ENCODE data around the gene ZNF341.

ZNF341 gene

DNA sequence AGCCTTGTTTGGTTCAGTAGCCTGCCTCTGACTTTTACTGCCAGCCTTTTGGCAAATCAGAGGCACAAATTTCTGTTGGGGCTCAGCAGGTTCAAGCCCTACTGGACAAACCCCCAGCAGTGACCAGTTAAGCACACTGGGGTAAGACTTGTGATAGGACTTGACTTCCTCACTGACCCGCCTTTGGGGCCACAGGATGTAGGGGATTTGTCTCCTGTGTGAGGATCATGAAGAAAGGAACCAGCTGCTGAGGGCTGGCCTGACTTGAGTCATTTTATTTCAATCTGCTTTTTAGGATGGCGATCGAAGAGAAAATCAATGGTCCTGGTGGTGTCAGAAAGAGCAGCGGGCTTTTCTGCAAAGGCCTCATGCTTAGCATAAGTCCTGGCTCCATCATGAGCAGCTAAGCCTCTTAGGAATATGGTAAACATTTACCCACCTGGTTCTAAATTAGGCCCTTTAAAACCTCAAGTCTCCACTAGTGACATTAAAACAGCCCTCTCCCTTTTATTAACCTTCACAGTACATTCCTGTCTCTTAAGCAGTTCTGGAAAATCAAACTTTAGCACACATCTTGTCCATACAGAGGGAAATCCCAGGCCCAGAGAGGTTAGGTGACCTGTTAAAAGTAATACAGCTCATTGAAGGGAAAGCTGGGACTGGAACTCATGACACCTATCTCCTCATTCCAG lies 96.0 kb downstream of the ZNF341 start:
- DNase-seq = no peak

DNA sequence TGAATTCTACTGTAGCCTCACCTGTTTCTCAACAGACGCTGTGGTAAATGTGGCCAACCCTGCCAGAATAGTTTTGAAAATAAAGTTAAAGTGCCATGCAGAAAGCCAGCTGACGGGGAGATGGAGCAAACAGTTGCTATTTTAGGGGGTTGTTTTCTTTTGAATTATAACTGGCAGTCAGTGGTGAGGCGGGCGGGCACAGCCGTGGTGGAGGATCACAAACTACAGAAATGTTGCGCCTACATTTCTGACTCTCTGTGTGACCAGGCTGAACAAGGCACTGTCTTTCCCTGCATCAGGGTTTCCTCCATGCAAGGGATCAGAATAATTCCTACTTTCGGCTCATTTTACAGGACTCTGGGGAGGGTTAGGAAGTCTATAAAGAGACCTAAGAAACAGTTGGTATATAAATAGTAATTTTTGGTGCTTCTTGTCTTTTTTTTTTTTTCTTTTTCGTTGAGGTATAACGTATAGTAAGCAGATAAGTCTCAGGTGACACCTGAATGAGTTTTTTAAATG lies 96.6 kb downstream of the ZNF341 start:
- no peak for DNase-seq

DNA sequence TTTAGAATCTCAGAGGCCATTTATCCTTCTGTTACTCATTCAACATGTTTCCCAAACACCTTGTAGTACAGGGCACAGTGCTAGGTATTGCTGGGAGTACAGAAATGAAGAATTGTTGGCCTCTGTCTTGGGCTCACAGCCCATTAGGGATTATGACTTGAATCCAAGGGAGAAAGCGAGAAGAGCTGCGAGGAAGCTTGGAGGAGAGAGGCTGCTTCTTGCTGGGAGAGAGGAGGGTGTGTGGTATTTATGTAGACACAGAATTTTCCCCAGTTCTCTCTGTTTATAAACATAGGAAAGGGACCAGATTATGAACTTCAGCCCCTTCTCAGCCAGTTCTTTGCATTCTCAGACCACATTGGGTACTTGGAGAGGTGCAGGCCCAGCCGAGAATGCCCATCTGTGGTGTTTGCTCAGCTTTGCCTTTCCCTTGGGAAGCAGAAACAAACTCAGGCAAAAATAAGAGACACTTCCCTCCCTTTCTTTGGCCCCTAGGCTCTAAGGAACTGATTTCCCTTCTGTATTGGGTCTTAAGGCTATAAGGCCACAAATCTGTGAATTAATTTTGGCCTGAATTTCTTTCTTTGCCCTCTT lies 97.3 kb downstream of the ZNF341 start:
- DNase-seq = no peak

DNA sequence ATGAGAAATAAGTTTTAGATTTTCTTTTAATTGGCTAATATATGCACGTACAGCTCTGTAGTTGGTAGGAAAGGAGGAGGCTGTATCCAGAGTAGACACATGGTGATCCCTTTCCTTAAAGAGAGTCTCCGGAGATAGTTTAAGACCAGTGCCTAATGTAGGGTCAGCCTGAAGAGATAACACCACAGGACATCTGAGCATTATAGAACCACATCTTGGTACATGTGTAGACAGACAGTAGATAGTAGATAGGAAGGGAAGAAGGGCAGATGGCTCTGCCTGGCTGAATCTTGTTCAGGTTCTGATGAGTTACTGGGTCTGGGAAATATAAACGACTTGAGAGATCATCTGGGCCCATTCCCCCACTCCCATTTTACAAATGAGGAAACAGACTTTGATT lies 97.8 kb downstream of the ZNF341 start:
- no peak for DNase-seq

DNA sequence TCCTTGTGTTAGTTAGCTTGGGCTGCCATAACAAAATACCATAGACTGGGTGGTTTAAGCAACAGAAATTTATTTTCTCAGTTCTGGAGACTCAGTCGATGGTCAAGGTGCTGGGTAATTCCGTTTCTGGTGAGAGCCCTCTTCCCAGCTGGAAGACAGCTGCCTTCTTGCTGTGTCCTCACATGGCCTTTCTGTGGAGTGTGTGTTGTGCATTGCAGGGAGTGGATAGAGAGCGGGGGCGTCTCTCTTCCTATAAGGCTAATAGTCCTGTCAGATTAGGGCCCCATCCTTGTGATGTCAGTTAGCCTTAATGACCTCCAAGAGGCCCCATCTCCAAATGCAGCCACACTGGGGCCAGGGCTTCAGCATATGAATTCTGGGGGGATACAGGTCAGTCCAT lies 98.6 kb downstream of the ZNF341 start:
- DNase-seq = no peak

DNA sequence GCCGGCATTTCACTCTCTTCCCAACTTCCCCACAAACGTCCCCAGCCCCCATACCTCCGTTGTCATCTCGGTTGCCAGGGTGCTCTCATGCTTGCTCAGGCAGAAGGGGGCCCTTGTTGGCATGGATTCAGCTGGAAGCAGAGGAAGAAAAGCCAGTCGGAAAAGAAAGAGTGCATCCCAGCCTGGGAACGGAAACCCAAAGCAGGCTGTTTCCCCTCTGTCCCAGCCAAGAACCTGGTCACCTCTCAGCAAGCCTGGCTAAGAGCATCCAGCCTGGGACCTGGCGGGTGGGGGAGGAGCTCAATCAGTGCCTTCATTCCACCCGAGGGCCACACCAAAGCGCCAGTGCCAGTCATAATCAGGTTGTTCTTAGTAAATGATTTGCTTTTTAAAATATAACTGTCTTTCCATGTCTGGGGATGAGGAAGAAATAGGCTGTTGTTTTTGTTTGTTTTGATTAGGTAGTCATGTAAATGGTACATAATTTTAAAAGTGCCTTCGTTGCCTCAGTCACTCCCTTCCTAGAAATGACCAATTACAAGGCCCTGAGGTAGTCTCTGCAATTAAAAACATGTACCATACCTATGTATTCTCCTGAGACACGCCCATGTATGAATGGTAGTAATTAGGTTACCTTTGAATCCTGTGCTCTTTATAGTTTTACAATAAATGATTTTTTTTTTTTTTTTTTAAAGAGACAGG lies 100.5 kb downstream of the ZNF341 start:
- no peak for DNase-seq

DNA sequence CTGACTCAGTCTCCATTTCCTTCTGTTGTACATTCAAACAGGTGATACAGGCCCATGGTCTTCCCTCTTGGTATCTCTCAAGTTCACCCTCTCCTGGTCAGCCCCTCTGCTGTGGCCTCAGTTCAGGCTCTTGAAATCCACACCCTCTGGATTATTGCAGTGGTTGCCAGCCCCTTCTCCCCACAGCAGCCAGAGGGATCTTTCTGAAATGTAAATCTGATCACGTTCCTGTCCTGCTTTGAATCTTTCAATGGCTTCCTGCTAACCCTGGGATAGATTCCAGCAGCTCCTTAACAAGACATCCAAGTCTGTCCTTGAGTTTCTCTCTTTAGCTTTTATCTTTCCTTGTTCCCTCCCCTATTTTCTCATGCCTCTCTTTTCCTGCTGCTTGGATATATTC lies 101.5 kb downstream of the ZNF341 start:
- DNase-seq = no peak

DNA sequence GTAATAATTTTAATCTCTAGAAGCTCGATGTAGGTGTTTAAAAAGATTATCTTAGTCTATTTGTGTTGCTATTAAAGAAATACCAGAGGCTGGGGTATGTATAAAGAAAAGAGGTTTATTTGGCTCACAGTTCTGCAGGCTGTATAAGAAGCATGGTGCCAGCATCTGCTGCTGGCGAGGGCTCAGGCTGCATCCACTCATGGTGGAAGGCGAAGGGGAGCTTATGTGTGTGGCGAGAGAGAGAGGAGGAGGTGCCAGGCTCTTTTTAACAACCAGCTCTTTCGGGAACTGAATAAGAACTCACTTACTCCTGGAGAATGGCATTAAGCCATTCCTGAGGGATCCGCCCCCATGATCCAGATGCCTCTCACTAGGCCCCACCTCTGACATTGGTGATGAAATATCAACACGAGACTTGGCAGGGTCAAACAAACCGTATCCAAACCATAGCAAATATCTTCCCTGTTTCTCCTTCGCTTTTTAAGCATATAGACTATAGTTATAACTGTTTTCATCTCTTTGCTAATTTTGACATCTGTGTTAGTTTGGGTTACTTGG lies 103.9 kb downstream of the ZNF341 start:
- no peak for DNase-seq

DNA sequence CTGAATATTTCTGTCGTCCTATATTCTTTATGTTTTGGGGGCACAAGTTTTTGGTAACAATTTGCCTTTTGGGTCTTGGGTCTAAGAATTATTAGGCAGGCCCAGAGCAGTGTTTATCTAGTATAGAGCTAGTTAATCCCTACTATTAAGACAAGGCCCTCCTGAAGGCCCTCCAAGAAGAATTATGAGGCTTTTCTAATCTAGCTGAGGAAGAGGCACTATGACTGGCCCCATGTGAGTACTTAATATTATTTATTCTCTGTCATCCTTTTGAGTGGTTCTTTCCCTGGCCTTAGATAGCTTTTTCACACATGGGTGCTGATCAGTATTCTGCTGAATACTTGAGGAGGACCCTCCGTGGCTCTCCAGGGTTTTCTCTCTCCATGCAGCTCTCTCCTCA lies 104.5 kb downstream of the ZNF341 start:
- no peak for DNase-seq

DNA sequence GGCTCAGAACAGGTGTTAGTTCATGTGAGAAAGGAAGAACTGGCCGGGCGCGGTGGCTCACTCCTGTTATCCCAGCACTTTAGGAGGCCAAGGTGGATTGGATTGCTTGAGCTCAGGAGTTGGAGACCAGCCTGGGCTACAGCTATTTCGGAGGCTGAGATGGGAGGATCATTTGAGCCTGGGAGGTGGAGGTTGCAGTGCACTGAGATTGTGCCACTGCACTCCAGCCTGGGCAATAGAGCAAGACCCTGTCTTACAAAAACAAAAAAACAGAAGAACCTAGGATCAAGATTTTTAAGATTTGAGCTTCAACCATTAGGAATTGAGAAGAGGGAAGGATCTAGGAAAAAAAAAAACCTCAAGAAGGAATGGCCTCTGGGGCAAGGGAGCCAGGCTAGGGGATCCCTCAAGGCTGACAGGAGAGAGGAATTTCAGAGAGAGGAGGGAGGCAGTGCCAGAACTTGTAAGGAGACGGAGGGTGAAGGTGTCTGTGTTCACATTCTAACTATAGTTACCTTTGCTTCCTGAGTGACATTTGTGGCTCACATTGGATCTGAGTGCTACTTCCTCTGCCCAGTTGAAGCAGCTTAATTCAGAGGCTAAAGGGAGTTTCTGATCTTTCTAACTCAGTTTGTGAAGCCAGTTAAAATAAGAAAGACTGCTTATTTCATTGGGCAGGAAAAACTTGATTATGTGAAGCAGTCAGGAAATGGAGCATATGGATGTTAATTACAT lies 105.5 kb downstream of the ZNF341 start:
- no peak for DNase-seq

DNA sequence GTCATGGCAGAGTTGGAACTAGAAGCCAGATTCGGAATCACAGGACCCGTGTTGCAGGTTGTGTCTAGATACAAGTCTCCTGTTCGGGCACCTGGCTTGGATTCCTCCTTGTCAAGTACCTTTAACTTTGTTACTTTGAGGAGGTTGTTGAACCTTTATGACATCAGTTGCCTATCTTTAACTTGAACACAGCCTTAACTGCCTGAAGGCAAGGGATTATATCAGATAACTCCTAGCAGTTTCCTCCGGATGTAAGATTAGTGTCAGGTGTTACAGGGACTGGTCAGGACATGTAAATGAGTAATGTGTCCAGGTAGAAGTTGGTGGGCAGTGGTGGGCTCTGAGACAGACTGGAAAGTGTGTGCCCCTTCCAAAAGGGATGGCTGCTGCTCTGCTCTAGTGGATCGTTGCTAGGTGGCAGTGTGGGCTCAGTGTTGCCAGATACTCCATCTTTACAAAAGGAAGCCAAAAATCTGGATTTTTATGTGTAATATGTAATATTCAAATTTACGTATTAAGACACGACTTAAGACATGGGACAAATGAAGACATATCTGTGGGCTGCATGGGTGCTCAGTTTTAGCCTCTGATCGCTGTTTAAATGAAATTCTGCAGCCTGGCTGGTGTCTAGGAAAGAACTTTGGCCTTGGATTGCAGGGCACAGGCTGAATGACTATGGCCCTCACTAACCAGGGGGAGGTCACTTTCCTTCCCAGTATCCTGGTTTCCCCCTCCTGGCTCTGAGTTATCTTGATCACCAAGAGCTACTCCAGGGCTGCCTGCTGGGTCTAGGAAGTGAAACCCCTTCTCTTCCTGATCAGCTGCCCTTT lies 106.5 kb downstream of the ZNF341 start:
- no peak for DNase-seq

DNA sequence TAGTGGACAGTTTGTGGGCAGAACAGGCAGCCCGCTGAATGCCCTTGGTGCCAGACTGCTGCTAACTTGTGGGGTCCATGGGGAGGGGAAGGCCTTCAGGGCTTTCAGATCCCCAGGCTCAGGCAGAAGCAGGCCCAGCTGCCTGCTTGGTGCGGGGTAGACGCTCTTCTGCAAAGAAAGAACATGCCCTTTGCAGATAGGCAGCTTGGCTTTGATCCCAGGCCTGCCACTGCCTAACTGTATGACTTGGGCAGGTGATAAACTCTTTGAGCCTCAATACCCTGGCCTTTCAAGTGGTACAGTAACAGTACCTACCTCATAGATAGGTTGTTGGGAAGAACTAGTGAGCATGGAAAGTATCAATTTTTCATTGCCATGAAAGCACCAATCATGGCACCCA lies 107.8 kb downstream of the ZNF341 start:
- DNase-seq = no peak

DNA sequence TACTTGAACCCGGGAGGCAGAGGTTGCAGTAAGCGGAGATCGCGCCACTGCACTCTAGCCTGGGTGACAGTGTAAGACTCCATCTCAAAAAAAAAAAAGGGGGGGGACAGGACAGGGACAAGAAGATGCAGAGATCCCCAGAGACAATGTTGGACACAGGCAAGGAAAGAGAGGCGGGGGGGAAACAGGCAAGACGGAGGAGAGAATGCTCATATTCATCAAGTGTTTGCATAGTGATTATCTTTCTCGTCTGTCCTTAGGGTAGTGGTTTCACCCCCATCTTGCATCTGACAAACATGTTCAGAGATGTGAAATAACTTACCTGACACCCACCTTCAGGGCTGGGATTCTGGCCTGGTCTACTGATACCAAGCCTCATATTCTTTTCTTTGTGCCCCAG lies 108.4 kb downstream of the ZNF341 start:
- DNase-seq = no peak

DNA sequence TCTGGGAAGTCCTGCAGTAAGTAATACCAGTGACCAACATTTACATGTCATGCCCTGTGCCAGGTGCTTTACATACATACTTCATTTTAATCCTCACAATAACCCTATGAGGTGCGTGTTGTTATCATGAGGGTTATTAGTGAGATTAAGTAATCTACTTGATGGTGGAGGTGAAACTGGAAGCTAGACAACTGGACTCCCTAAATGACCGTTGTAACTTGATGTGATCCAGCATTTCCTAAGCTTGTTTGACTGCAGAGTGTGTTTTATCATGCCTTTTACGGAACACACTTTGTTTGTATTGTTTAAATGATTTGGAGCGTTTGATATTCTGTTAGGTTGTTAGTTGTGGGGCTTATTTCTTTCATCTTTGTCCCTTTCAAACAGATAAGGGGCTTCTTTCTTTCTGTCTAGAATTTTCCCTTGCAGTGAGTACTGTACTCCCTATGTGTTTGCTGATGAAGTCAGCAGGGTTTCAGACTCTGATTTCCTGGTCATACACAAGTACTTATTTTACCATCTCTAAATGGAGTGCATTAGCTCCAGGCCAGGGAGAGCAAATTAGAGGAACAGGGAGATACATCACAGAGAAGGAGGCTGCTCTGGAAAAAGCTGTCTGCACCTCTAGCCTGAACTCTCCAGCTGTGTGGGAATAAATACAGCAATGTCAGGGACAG lies 109.1 kb downstream of the ZNF341 start:
- no peak for DNase-seq

DNA sequence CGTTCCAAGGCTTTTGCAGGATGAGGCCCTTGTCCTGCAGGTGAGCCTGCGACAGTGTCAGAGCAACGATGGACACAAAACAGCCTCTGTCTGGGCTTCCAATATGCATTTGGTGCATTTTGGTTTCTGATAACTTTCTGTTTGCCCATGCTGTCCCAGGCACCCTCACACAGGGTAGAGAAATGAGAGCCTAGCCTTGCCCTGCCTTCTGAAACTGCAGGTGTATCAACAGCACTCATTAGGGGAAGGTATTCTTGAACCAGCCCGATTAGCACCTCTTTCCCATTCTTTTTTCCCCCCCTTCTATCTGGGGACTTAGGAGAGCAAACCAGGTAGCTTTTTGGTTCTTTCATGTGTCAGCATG lies 109.6 kb downstream of the ZNF341 start:
- DNase-seq = no peak

Data from activated T-cell treated with anti-CD3 and anti-CD28 coated beads for 4 hours (primary cell).